H1 (cell line): Measurements from ENCODE around the gene MEP1B. TPM values are rescaled to one million over a fixed set of nuclear protein-coding genes. Genes with fewer than 3 reads are reported as not detected.

Experiments
- RBBP5 ChIP-seq: IDR thresholded peaks from 2 replicates; pipeline ENCODE4 v1.7.1; 2012; ENCODE audit warnings: low read depth, mild to moderate bottlenecking, inconsistent platforms, low read length, moderate library complexity, borderline replicate concordance
- polyA plus RNA-seq, 7 experiments: library from polyadenylated mRNA; depleted of rRNA in 3 of 7; stranded (reverse) in 5 of 7; unstranded in 2 of 7; fragments of >200 nt in 5 of 7; fragments of 200-250 nt in 2 of 7; gene quantifications; 1 replicate in 5 of 7; 2 replicates in 1 of 7; 4 replicates in 1 of 7; pipeline versions ENCODE4 v1.2.1 to v1.2.3, GENCODE V29; 2011 to 2013; ENCODE audit warnings: missing spikeins in 2 of 7, mixed read lengths in 2 of 7
- total RNA-seq: library from RNA; stranded (reverse); fragmentation: NEBNext Ultra II Directional; extraction: Animal tissue kit (Norgen Biotek cat#: 25700); gene quantifications from 2 replicates; pipeline ENCODE4 v1.2.1, GENCODE V29; 2021

MEP1B gene
- total and polyA plus RNA-seq, 2 of the 8 experiments (the other 6 are each of a cell fraction or from before 2014, with no cell fraction given): not detected

GRCh38 chr18:32209685-32210445 lies 20.0 kb downstream of the MEP1B start (continued):
- TF ChIP-seq RBBP5: no peak
- TF ChIP-seq, all 59 proteins: peak for 0
